Left renal pelvis (tissue), 4 donors: Measurements from ENCODE around the gene RFTN1. TPM values are rescaled to one million over a fixed set of nuclear protein-coding genes. Genes with fewer than 3 reads are reported as not detected.

ENCODE experiments used
- DNase-seq, 4 donors: peaks; one replicate each; pipeline ENCODE4 v3.0.0-alpha.2; 2013; ENCODE audit warnings: low read depth in 4 of 4, low spot score in 3 of 4
- polyA plus RNA-seq, 4 donors: library from polyadenylated mRNA; unstranded; fragments of 120-200 nt; gene quantifications; one replicate each; pipeline ENCODE4 v1.2.1, GENCODE V29; 2013; ENCODE audit not compliant: insufficient read length in 4 of 4

The RFTN1 gene
- polyA plus RNA-seq, 4 donors: 27.6 to 84.9 (median 33.1) TPM

DNA sequence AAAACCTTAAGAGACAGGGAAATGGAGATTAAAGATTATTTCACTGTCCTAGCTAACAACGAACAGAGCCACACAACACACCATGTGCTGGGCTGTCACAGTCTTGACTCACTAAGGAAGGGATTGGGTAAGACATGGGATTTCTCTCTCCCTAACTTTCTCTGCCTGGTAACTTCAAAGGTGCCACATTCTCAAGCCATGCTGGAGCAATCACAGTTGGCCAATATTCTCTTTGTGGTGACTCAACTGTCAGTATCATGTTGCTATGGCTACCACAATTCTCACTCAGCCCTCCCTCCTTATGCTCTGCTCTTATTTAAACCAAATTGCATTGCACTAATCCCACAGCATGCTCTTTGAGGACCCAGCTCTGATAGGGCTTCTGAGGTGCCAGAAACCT, 174.5 kb downstream of the RFTN1 start:
- no peak for DNase-seq

DNA sequence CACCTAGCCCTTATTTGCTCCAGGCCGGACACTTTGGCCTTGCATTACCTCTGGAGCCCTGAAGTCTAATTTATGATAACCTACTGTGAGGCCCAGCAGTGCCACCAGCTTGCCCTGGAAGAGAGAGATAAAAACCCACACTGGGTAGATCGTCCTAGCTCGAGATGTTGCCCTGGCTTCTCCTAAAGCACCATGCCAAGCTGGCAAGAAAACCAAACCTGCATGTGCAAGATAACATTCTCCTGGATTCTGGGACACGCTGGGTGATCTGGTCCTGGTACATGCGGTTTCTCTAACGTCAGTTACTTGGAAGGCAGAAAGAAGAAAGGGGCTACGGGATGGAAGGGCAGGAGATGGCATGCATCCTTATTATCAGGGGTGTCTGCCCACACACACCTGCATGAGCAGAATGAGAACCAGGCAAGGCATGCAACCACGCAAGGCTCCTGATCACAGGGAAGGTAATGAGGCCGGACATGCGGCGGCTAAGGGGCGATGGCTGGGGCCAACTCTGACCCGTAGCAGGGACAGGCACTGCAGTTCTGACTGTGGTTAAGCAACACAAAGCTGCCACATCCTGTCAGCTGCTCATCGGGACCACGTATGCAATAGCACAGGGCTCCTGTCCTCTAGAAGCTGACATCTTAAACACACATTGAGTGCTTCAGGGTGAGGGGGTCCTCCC, 175.5 kb downstream of the RFTN1 start:
- no peak for DNase-seq

DNA sequence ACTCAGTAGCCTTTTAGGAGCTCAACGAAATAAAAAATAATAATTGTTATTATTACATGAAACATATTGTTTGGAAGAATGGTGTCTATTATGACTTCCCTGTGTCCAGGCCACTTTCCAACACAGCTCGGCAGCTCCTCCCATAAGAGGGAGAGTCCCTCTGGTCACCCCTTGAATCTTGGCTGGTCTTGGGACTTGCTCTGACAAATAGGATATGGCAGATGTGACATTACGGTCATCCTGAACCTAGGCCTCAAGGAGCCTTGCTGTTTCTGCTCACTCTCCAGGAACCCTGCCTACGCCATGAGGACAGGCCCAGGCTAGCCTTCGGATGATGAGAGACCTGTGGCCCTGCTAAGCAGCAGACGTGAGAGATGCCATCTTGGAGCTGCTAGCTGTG, 176.7 kb downstream of the RFTN1 start:
- DNase-seq: no peak

DNA sequence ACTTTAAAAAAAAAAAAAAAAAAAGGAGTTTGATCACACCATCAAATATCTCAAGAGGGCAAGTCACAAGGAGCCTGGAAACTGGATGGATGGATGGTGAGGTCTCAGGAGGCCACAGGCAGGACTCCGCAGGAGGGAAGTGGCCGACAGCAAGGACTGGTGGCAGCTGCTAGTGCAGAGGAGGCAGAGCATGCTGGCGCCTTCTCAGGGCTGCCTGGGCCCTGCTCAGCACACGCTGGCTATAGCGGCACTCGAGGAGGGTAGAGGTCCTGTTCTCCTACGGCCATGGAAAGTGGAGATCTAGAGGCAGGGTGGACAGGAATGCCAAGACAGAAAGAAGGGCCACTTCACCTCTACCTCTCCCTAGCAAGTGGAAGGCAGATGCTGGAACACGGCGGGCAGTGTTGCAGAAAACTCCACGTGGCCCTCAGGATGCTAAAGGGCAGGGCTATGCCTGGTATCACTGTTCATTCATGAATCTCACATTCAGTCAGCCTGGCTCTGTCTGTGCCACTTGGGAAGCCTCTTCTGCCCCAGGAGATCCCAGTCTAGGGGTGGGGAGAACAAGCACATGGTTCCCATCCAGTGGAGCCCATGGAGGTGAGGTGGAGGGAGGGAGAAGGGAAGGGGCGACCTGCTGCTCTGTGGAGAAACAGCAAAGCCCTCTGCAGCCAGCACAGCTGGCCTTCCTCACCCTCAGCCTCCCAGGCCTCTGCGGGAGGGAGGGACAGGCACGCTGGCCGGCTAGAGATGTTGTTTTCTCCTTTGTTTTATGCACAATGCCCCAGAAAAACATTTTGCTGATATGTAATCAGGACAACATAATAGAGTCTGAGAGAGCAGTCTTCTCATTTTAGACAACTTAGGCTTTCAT, 177.5 kb downstream of the RFTN1 start:
- DNase-seq: peak in 1 of 4 donors; percentile 8

DNA sequence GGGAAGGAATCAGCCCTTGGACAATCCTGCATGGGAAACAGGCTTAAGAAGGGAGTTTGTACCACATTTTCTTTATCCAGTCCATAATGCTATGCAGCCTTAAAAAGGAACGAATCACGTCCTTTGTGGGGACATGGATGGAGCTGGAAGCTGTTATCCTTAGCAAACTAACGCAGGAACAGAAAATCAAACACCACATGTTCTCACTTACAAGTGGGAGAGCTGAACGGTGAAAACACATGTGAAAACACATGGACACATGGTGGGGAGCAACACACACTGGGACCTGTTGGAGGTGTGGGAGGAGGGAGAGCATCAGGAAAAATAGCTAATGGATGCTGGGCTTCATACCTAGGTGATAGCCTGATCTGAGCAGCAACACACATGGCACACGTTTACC, 178.2 kb downstream of the RFTN1 start:
- DNase-seq: no peak

DNA sequence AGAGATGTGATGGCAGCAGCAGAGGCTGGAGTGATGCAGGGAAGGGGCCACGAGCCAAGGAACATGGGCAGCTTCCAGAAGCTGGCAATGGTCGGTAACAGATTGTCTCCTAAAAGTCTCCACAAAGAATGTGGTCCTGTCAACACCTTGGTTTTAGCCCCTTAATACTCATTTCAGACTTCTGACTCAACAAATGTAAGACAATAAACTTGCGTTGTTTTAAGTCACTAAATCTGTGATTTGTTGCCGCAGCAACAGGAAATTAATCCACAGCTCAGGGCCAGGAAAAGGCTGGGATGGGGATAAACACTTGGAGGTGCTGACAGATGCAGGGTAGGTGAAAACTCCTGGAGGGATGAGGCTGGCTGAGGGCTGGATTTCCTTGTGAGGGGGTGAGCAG, 178.6 kb downstream of the RFTN1 start:
- no peak for DNase-seq

DNA sequence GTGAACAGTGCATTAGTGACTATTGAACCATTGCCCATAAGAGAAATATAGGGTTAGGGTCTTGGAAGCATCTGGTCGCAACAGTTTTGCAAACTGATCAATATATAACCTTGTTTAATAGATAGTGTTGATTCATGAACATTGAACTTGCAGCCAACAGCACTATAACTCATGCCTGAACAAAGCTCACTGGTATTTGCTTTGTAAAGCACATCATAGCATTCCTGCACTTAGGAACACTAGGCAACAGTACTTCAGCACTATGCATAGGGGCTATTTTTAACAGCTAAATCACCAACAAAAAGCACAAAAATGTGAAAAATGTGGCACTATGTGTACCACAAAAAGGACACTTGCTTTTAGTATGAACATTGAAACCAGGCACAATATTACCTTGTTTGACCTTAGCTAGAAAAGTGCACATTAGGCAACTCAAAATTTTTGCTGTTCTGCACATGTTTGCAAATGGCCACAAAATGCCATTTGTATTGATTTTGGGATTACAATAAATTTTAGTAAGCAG, 180.5 kb downstream of the RFTN1 start:
- DNase-seq: no peak

DNA sequence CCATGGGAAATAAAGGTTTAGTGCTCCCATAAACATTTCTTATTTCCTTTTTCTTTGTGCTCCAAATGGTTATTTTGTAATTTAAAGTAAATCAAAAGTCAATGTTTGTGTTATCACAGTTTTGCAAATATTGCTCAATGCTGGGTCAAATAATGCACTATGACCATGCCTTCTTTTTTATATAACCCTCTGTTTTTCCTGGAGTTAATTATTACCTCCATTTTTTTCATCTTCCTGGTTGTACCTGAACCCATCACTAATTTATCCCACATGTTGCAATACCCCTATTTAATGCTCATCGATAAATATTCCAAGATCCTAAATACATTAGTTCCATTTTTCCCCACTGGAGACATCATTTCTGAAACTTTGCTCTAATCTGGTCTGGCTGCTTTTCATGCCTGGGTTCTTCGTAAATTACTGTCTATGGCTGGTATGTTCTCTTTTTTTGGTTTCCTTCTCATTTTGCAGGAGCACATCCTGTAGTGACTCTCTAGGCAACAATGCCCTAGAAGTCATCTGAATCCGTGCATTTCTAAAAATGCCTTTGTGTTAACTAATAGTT, 182.1 kb downstream of the RFTN1 start:
- DNase-seq: no peak

DNA sequence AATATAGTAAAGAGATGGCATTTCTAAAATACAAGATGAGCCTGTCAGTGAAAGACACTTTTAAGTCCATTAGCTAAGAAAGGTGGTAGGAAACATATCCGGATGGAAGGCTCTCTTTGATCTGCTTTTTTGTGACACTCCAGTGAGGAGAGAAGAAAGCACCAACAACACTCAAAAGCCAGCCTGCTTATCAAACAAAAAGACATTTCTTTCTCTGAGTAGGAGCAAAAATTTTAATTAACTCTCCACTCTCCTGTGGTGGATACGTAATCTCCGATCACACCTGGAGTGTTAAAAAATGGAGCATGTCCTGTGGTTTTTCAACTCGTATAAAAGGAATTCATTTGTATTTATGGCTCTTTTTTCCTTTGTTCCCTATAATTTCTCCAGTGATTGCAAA, 183.1 kb downstream of the RFTN1 start:
- DNase-seq: no peak

DNA sequence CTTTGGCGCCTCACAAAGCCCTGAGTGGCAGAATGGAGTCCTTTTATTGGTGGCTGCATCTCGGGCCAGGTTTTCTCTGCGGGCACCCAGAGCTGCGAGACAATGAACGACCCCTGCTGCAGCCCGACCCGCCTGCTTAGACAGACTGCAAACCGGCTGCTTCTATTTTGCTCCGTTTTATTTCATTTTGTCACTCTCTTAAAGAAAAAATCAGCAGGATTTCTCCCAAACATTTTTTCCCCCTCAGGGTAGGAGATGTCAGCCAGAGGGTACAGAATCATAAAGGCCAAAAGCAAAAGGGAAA, 183.7 kb downstream of the RFTN1 start:
- DNase-seq: no peak

DNA sequence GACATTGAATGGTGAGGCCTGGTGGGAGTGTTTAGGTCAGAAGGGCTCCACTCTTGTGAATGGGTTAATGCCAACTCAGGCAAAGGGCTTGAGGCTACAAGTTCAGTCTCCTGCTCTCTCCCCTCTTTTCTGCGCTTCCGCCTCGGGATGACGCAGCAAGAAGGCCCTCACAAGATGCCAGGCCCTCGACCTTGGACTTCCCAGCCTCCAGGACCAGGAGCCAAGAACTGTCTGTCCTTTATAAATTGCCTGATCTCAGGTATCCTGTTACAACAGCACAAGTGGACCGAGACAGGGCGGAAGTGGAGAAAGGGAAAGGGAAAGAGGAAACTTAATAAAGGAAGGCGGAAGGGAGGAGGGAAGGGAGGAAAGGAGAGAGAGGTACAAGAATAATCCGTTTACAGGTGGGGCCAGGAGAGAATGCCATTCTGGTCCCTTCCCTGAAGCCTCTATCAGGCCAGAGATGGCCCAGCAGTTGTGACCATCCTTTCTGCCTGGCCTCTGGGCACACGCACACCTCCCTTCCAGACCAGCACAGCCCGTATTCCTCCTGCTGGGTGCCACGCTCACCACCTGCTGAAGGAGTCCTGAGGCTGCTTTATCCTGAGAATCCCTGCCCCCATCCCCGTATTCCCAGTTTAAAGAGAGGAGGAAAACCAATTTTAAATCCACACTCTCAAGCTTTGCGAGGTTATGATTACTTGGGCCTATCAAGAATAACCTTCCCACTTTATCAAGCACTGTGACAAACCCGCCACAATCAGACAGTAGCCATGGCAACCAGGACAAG, 184.3 kb downstream of the RFTN1 start:
- DNase-seq: no peak

DNA sequence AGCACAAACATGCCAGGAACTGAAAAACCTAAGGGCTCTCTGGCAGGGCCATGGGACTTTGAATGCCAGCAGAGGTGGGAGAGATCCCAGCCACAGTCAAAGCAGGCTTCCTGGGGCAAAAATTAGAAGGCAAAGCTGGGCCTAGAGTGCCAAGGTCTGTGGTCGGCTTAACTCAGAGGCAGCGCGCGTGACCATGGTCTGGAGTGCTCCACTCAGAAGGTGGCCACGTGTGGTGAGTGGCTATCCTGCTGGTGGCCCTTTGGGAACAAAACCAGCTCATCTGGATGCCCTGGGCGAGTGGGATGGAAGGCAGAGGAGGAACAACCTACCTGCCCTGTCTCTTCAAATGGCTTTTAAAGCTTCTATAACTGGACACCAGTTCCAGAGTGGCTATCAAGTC, 185.4 kb downstream of the RFTN1 start:
- no peak for DNase-seq

DNA sequence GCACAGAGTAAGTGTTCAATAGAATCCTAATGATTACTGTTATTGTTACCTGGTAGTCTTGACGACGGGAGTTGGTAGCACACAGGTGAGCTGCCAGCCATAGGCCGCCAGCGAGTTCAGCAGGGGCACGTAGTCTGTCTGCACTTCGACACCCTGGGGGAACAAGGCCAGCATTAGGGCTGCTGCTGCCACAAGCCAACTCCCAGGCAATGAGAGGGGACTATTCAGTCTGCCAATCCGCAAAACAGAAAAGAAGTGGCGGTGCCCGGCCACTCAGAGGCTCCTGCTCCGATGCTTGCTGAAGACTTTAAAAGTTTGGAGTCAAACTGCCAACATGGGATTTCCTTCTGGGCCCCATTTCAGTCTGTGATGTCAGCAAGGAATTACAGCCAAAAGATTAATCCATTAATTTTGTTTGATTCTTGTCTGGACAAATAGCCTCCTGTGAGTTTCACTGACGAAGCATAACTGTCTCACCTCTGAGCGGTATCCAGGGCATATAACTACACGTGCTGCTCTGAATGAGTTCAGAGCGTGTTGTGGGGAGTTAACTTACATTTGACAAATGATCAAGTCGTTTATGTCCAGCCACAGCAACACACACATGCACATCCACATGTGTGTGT, 186.7 kb downstream of the RFTN1 start:
- DNase-seq: no peak

DNA sequence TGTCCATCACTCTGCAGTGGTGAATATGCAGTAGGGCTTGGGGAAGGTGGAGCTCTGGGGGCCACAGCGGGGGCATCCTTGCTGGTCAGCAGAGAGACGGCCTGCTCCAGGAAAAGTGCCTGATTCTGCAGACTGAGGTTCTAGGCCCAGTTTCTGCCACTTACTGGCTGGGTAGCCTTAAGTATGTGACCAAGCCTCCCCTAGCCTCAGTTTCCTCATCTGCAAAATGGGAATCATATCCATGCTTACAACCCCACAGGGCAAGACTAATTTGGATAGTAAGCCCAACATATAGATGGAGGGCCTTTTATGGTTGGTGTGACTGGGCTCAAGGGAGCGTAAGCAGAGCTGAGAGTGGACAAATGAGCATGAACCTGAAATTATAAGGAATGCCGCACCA, 187.6 kb downstream of the RFTN1 start:
- no peak for DNase-seq

DNA sequence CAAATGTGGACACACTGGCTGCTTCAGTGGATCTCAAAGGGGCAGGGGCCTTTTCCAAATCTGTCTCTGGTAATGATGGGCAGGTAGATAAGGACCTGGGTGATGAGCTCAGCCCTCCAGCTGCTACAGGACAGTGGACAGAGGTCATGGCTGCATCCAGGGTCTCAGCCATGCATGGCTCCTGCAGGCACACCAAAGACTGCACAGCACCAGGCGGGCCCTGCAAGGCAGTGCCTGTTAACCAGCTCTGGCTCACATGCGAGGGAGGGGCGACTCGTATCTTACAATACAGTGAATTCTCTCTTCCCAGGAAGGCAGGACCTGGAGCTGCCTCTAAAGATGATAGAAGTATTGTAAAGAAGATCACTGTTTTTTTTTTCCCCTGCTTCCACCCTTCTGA, 189.8 kb downstream of the RFTN1 start:
- DNase-seq: no peak

DNA sequence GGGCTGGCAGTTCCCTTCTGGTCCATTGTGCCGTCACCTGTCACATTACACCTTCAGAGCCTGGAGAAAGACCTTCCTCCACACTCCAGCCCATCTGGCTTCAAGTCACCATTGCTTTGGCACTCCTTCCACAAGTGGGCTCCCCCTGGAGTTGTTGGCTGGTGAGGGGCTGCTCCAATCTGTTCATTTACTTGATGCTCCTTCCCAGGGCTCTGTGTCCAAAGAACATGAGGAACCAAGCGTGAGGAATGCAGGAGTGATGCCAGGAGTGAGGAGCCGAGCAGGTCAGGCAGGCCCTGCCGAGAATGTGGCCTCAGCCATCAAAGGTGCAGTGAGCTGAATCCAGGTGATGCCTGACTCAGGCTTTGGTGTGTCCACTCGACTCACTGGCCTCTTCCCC, 191.3 kb downstream of the RFTN1 start:
- DNase-seq: no peak

DNA sequence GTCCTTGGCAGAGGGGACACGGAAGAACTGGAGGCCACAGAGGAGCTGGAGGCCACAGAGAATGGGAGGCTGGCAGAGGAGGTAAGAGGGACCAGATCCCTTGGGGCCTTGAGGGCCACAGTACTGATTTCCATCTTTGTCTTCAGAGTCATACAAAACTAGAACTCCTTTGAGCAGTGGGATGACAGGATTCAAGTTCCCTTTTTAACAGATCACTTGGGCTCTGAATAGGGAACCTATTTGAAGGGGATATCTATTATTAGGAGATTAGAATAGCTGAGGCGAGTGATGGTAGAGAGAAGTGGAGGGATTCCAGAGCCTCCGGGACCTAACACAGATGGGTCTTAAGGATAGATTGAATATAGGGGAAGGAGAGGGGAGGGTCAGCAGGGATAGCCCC, 192.8 kb downstream of the RFTN1 start:
- no peak for DNase-seq

DNA sequence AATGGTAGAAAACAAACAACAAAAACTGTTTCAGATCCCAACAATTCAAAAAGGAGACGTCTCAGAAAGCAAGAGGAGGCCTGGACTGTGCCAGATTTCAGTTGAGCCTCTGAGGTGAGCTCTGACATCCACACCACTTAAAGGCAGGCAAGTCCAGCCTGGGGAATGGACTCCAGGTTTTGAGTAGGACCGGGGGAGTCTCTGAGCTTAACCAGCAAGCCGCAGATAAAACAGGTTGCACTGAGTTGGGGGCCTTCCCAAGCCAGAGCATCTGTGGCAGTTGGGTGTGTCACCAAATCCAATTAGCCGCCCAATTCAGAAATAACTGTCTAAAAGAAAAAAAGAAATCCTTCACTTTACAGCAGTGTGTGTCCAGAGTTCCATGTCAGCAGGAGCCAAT, 193.8 kb downstream of the RFTN1 start:
- DNase-seq: no peak

DNA sequence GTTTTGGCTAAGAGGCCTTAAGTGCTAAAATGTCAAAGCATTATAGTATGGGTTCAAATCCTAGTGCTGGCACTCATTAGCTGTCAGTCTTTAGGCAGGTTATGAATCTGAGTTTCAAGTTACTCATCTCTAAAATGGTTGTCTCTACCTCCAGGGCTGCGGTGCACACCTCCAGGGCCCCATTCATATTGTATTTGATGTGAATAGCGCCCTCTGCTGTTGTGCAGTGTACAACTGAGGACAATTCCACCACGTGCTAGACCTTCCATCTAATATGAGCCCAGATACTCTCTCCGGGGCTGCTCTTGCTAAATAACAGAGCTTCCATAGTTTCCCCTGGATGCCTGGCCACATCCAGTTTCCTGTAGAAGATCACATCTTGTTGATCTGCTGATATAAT, 194.2 kb downstream of the RFTN1 start:
- no peak for DNase-seq

DNA sequence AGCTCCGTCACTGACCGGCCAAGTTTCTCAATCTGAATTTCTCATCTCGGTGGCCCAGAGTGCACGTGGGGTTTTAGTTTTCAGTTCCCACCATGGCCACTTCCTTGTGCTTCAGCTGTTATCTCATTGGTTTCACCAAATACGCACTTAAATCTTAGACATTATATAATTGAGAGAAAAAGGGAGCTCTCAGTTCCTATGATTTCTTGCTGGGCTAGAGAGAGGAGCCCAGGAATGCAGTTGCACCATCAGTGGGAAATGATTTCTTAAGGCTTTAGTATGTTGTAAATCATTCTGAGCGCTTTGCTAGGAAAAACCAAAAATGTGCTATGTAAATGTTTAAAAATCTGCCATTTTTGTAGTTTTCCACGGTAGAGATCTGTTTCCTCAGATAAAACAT, 195.3 kb downstream of the RFTN1 start:
- no peak for DNase-seq

DNA sequence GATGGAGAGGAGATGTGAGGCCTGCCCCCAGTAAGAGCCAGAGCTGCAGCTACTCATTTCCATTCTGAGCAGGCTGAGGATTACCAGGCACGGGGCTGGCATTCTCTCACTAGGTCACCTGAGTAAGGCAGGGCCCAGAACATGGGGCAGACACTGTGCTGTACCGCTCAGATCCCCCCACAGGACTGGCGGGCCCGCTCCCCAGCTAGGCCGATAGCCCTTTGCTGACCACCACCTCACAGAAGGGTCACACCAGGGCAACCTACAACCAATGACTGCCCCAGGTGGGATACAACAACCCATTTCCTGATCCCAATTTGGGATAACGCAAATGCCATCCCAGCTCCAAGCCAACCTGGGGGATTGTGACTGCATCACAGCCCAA, 195.9 kb downstream of the RFTN1 start:
- no peak for DNase-seq
